WTC11 (cell line): ENCODE measurements around the gene TFEC. TPM values are rescaled to one million over a fixed set of nuclear protein-coding genes. Genes with fewer than 3 reads are reported as not detected.

ENCODE experiments used
- ATAC-seq: fragments of 200-7000 bp; cut with Tn5 transposase; 2 replicates; pipeline ENCODE4 v1.10.0; 2021; ENCODE audit warnings: mild to moderate bottlenecking, moderate library complexity
- CTCF ChIA-PET: fragments of 300-600 bp; sonication (Branson Sonifier 250); formaldehyde crosslinking; loops from one replicate; lab custom pipeline; 2021; ENCODE audit warnings: antibody characterized with exemption; lab: Charles Lee
- POLR2A ChIA-PET: fragments of 350-600 bp; sonication (Branson Sonifier 250); formaldehyde crosslinking; loops from one replicate; lab custom pipeline; 2021; ENCODE audit warnings: antibody characterized with exemption; lab: Charles Lee
- DNase-seq: peaks from one replicate; pipeline ENCODE4 v3.0.0; 2021; ENCODE audit warnings: low spot score
- H3K27ac Mint-ChIP-seq: 2 replicates; pipeline ENCODE4 v1.8.0; 2021; ENCODE audit warnings: mixed read lengths
- H3K27me3 Mint-ChIP-seq: 2 replicates; pipeline ENCODE4 v1.8.0; 2021; ENCODE audit warnings: low read depth, mild to moderate bottlenecking, moderate library complexity, mixed read lengths
- H3K36me3 Mint-ChIP-seq: 2 replicates; pipeline ENCODE4 v1.8.0; 2021; ENCODE audit warnings: mixed read lengths
- H3K4me1 Mint-ChIP-seq: 2 replicates; pipeline ENCODE4 v1.8.0; 2022; ENCODE audit warnings: mixed read lengths
- H3K4me3 Mint-ChIP-seq: 2 replicates; pipeline ENCODE4 v1.8.0; 2021; ENCODE audit warnings: mild to moderate bottlenecking, moderate library complexity, mixed read lengths
- H3K9me3 Mint-ChIP-seq: 2 replicates; pipeline ENCODE4 v1.8.0; 2021; ENCODE audit warnings: mixed read lengths
- AR ChIP-seq: fragments of 250-450 bp; sonication (Bioruptor Pico); IDR thresholded peaks from 2 replicates; pipeline ENCODE4 v1.9.0; 2021; ENCODE audit warnings: mild to moderate bottlenecking
- ATF1 ChIP-seq: sonication (generic); formaldehyde crosslinking; IDR thresholded peaks from 2 replicates; pipeline ENCODE4 v1.8.1; 2023; ENCODE audit warnings: mild to moderate bottlenecking, moderate library complexity, missing genetic modification reagents
- ATF2 ChIP-seq: sonication (generic); formaldehyde crosslinking; IDR thresholded peaks from 2 replicates; pipeline ENCODE4 v1.8.1; 2022; ENCODE audit warnings: low read depth, missing genetic modification reagents, borderline replicate concordance
- GABPB1 ChIP-seq: sonication (generic); formaldehyde crosslinking; IDR thresholded peaks from 2 replicates; pipeline ENCODE4 v1.8.1; 2023; ENCODE audit warnings: mild to moderate bottlenecking, missing genetic modification reagents
- GRHL2 ChIP-seq: fragments of 250-450 bp; sonication (Bioruptor Pico); IDR thresholded peaks from 2 replicates; pipeline ENCODE4 v1.8.0; 2022; ENCODE audit warnings: mild to moderate bottlenecking, moderate library complexity; ENCODE audit not compliant: insufficient replicate concordance, severe bottlenecking
- JUN ChIP-seq: sonication (generic); formaldehyde crosslinking; IDR thresholded peaks from 2 replicates; pipeline ENCODE4 v1.8.0; 2023; ENCODE audit warnings: mild to moderate bottlenecking, missing genetic modification reagents
- MAX ChIP-seq: sonication (generic); formaldehyde crosslinking; IDR thresholded peaks from 2 replicates; pipeline ENCODE4 v1.8.0; 2022; ENCODE audit warnings: mild to moderate bottlenecking, missing genetic modification reagents
- OVOL2 ChIP-seq: fragments of 250-450 bp; sonication (Bioruptor Pico); IDR thresholded peaks from 2 replicates; pipeline ENCODE4 v1.9.0; 2021; ENCODE audit warnings: mild to moderate bottlenecking, borderline replicate concordance
- RORB ChIP-seq: fragments of 250-450 bp; sonication (Bioruptor Pico); IDR thresholded peaks from 2 replicates; pipeline ENCODE4 v1.9.0; 2021; ENCODE audit warnings: mild to moderate bottlenecking
- ZNF317 ChIP-seq: sonication (generic); formaldehyde crosslinking; IDR thresholded peaks from 2 replicates; pipeline ENCODE4 v1.8.1; 2023; ENCODE audit warnings: low read depth, mild to moderate bottlenecking, moderate library complexity, missing genetic modification reagents, borderline replicate concordance
- total RNA-seq: library from RNA; stranded (reverse); gene quantifications from 3 replicates; pipeline ENCODE4 v1.2.3, GENCODE V29; 2021
- TF ChIP-seq, protein P1 (sequence below): sonication (generic); formaldehyde crosslinking; IDR thresholded peaks from 2 replicates; pipeline ENCODE4 v1.8.1; 2022; ENCODE audit warnings: mild to moderate bottlenecking, missing genetic modification reagents, moderate library complexity, borderline replicate concordance
- TF ChIP-seq, protein P2 (sequence below): fragments of 250-450 bp; sonication (Bioruptor Pico); IDR thresholded peaks from 2 replicates; pipeline ENCODE4 v2.1.2; 2022; ENCODE audit warnings: mild to moderate bottlenecking, moderate library complexity
- TF ChIP-seq, protein P3 (sequence below): sonication (generic); formaldehyde crosslinking; IDR thresholded peaks from 2 replicates; pipeline ENCODE4 v1.8.1; 2023; ENCODE audit warnings: mild to moderate bottlenecking, missing genetic modification reagents, borderline replicate concordance

Gene TFEC
- total RNA-seq, 1 experiment from 2014 or later: 0.17 TPM

DNA sequence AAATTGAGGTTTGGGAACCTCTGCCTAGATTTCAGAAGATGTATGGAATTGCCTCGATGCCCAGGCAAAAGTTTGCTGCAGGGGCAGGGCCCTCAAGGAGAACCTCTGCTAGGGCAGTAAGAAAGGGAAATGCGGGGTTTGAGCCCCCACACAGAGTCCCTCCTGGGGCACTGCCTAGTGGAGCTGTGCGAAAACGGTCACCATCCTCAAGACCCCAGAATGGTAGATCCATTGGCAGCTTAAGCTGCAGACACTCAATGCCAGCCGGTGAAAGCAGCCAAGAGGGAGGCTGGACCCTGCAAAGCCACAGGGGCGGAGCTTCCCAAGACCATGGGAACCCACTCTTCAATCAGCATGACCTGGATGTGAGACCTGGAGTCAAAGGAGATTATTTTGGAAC, 15.0 kb upstream of the TFEC start:
- ChIA-PET CTCF (no interaction called here), POLR2A (no interaction called here)
- ATAC-seq (no peak), DNase-seq (no peak)
- Mint-ChIP-seq H3K9me3 (peaks cover 44% of the 10 kb centered on the region), H3K4me1 (peaks cover 8% of the 10 kb centered on the region; the same call in 1 of the 2 replicates), H3K27me3 (no peaks in the 10 kb centered on the region; the same call in 1 of the 2 replicates), H3K36me3 (peaks cover 20% of the 10 kb centered on the region), H3K27ac (no peak overlapping the region), H3K4me3 (no peak overlapping the region)
- TF ChIP-seq GRHL2 (CRISPR knock-in tag) (no peak), RORB (CRISPR knock-in tag) (no peak), ATF2 (no peak)
- TF ChIP-seq, protein P1, sequence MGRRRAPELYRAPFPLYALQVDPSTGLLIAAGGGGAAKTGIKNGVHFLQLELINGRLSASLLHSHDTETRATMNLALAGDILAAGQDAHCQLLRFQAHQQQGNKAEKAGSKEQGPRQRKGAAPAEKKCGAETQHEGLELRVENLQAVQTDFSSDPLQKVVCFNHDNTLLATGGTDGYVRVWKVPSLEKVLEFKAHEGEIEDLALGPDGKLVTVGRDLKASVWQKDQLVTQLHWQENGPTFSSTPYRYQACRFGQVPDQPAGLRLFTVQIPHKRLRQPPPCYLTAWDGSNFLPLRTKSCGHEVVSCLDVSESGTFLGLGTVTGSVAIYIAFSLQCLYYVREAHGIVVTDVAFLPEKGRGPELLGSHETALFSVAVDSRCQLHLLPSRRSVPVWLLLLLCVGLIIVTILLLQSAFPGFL: no peak
- TF ChIP-seq, protein P2, sequence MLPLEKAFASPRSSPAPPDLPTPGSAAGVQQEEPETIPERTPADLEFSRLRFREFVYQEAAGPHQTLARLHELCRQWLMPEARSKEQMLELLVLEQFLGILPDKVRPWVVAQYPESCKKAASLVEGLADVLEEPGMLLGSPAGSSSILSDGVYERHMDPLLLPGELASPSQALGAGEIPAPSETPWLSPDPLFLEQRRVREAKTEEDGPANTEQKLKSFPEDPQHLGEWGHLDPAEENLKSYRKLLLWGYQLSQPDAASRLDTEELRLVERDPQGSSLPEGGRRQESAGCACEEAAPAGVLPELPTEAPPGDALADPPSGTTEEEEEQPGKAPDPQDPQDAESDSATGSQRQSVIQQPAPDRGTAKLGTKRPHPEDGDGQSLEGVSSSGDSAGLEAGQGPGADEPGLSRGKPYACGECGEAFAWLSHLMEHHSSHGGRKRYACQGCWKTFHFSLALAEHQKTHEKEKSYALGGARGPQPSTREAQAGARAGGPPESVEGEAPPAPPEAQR (CRISPR knock-in tag): no peak
- TF ChIP-seq, protein P3, sequence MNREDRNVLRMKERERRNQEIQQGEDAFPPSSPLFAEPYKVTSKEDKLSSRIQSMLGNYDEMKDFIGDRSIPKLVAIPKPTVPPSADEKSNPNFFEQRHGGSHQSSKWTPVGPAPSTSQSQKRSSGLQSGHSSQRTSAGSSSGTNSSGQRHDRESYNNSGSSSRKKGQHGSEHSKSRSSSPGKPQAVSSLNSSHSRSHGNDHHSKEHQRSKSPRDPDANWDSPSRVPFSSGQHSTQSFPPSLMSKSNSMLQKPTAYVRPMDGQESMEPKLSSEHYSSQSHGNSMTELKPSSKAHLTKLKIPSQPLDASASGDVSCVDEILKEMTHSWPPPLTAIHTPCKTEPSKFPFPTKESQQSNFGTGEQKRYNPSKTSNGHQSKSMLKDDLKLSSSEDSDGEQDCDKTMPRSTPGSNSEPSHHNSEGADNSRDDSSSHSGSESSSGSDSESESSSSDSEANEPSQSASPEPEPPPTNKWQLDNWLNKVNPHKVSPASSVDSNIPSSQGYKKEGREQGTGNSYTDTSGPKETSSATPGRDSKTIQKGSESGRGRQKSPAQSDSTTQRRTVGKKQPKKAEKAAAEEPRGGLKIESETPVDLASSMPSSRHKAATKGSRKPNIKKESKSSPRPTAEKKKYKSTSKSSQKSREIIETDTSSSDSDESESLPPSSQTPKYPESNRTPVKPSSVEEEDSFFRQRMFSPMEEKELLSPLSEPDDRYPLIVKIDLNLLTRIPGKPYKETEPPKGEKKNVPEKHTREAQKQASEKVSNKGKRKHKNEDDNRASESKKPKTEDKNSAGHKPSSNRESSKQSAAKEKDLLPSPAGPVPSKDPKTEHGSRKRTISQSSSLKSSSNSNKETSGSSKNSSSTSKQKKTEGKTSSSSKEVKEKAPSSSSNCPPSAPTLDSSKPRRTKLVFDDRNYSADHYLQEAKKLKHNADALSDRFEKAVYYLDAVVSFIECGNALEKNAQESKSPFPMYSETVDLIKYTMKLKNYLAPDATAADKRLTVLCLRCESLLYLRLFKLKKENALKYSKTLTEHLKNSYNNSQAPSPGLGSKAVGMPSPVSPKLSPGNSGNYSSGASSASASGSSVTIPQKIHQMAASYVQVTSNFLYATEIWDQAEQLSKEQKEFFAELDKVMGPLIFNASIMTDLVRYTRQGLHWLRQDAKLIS (CRISPR knock-in tag): no peak

GRCh38 chr7:116041615-116042014, 11.1 kb upstream of the TFEC start:
- H3K4me3 Mint-ChIP-seq: no peak overlapping the region
- no peak for ATAC-seq
- H3K27me3 Mint-ChIP-seq: no peaks in the 10 kb centered on the region; the same call in 1 of the 2 replicates
- ChIA-PET CTCF (no interaction called here), POLR2A (no interaction called here)
- no peak overlapping the region; the same call in 1 of the 2 replicates for H3K27ac Mint-ChIP-seq
- no peak for TF ChIP-seq JUN (CRISPR knock-in tag)
- TF ChIP-seq GABPB1 (CRISPR knock-in tag): no peak
- no peak for TF ChIP-seq MAX (CRISPR knock-in tag)
- TF ChIP-seq OVOL2 (CRISPR knock-in tag): no peak
- no peak for TF ChIP-seq AR (CRISPR knock-in tag)
- TF ChIP-seq ATF2: no peak
- no peak for TF ChIP-seq ZNF317
- no peak for TF ChIP-seq ATF1 (CRISPR knock-in tag)
- peaks cover 9% of the 10 kb centered on the region for H3K9me3 Mint-ChIP-seq
- peaks cover 5% of the 10 kb centered on the region for H3K36me3 Mint-ChIP-seq
- H3K4me1 Mint-ChIP-seq: peaks cover 12% of the 10 kb centered on the region; the same call in 1 of the 2 replicates
- no peak for DNase-seq
